B cell (primary cell): Measurements from ENCODE around the gene UHMK1. TPM values are rescaled to one million over a fixed set of nuclear protein-coding genes. Genes with fewer than 3 reads are reported as not detected.

Experiments used
- ATAC-seq: fragments of 200-7000 bp; cut with Tn5 transposase; one replicate; pipeline ENCODE4 v1.10.0; 2021; ENCODE audit warnings: low read depth, mild to moderate bottlenecking, moderate number of reproducible peaks, moderate library complexity
- CTCF ChIA-PET: fragments of 350-600 bp; sonication (Branson Sonifier 250); formaldehyde crosslinking; loops from one replicate; lab custom pipeline; 2021; ENCODE audit warnings: antibody characterized with exemption, inconsistent platforms; lab: Charles Lee
- POLR2A ChIA-PET: fragments of 350-600 bp; sonication (Branson Sonifier 250); formaldehyde crosslinking; loops from one replicate; lab custom pipeline; 2021; ENCODE audit warnings: antibody characterized with exemption; lab: Charles Lee
- DNase-seq: peaks from one replicate; pipeline ENCODE4 v3.0.0; 2013
- H2AFZ ChIP-seq: 2 replicates; pipeline ENCODE4 v1.6.1; 2012; ENCODE audit warnings: mild to moderate bottlenecking, low read depth, low read length; ENCODE audit not compliant: insufficient read depth, poor library complexity, severe bottlenecking
- H3K27ac ChIP-seq, 2 donors: 1 replicate in 1 of 2; 2 replicates in 1 of 2; pipeline ENCODE4 v1.5.1; 2012 to 2013; ENCODE audit warnings: low read length in 2 of 2, mild to moderate bottlenecking in 2 of 2, moderate library complexity in 1 of 2
- H3K27me3 ChIP-seq, 4 experiments: fragments of 200-600 bp in 1 of 4; sonication (generic) in 1 of 4; replicated peaks in 1 of 4; 1 replicate in 2 of 4; 2 replicates in 2 of 4; pipeline versions ENCODE4 v1.6.1 to v1.7.0; 2013 to 2016; ENCODE audit warnings: low read length in 3 of 4, mild to moderate bottlenecking in 2 of 4, mixed read lengths in 1 of 4, moderate library complexity in 1 of 4; ENCODE audit not compliant: insufficient read depth in 4 of 4, control insufficient read depth in 3 of 4; ENCODE audit errors: control extremely low read depth in 1 of 4
- H3K36me3 ChIP-seq, 2 experiments: replicated peaks in 1 of 2; 1 replicate in 1 of 2; 2 replicates in 1 of 2; pipeline versions ENCODE4 v1.6.1 to v1.7.1; 2013; ENCODE audit warnings: low read length in 1 of 2; ENCODE audit not compliant: insufficient read depth in 2 of 2, control insufficient read depth in 1 of 2; ENCODE audit errors: control extremely low read depth in 1 of 2, extremely low read depth in 1 of 2
- H3K4me1 ChIP-seq, 2 donors: fragments of 200-600 bp in 1 of 2; sonication (generic) in 1 of 2; 1 replicate in 1 of 2; 2 replicates in 1 of 2; pipeline versions ENCODE4 v1.5.1 to v1.6.1; 2013 to 2017; ENCODE audit warnings: low read length in 2 of 2; ENCODE audit not compliant: control insufficient read depth in 2 of 2, insufficient read depth in 2 of 2
- H3K4me2 ChIP-seq: replicated peaks from 2 replicates; pipeline ENCODE3; 2012; ENCODE audit warnings: mild to moderate bottlenecking, low read depth, low read length; ENCODE audit not compliant: poor library complexity, severe bottlenecking
- H3K4me3 ChIP-seq, 5 experiments: fragments of 200-600 bp in 1 of 5; sonication (generic) in 1 of 5; 1 replicate in 3 of 5; 2 replicates in 2 of 5; pipeline versions ENCODE4 v1.5.1 to v1.7.0; 2011 to 2016; ENCODE audit warnings: low read length in 4 of 5, mild to moderate bottlenecking in 4 of 5, low read depth in 2 of 5, control low read depth in 1 of 5, moderate library complexity in 1 of 5; ENCODE audit not compliant: insufficient read depth in 1 of 5; ENCODE audit errors: control extremely low read depth in 1 of 5, extremely low read depth in 1 of 5
- H3K79me2 ChIP-seq: fragments of 200-600 bp; sonication (generic); one replicate; pipeline ENCODE4 v1.6.0; 2016; ENCODE audit warnings: low read length; ENCODE audit not compliant: control insufficient read depth, insufficient read depth
- H3K9ac ChIP-seq: fragments of 200-600 bp; sonication (generic); 2 replicates; pipeline ENCODE4 v1.6.1; 2017; ENCODE audit warnings: mild to moderate bottlenecking, low read length, moderate library complexity
- H3K9me3 ChIP-seq, 3 donors: one replicate each; pipeline versions ENCODE4 v1.6.1 to v1.7.1; 2013; ENCODE audit warnings: low read length in 2 of 3; ENCODE audit not compliant: control insufficient read depth in 2 of 3, insufficient read depth in 1 of 3; ENCODE audit errors: control extremely low read depth in 1 of 3
- H4K20me1 ChIP-seq: 2 replicates; pipeline ENCODE4 v1.6.0; 2012; ENCODE audit warnings: mild to moderate bottlenecking, low read length; ENCODE audit not compliant: insufficient read depth, control insufficient read depth, poor library complexity, severe bottlenecking
- H3K27ac Mint-ChIP-seq: one replicate; pipeline ENCODE4 v1.8.0; 2021; ENCODE audit warnings: mixed read lengths
- H3K27me3 Mint-ChIP-seq: one replicate; pipeline ENCODE4 v1.8.0; 2021; ENCODE audit warnings: mixed read lengths
- H3K4me1 Mint-ChIP-seq: one replicate; pipeline ENCODE4 v1.8.0; 2021; ENCODE audit warnings: mixed read lengths
- H3K4me3 Mint-ChIP-seq: one replicate; pipeline ENCODE4 v1.8.0; 2021; ENCODE audit warnings: mixed read lengths
- H3K9me3 Mint-ChIP-seq: one replicate; pipeline ENCODE4 v1.8.0; 2022; ENCODE audit warnings: mixed read lengths; ENCODE audit not compliant: insufficient read depth
- CTCF ChIP-seq: fragments of 200-600 bp; IDR thresholded peaks from one replicate; pipeline ENCODE4 v1.8.0; 2022; ENCODE audit warnings: antibody characterized with exemption, mild to moderate bottlenecking
- EZH2 ChIP-seq: IDR thresholded peaks from 2 replicates; pipeline ENCODE4 v1.6.1; 2012; ENCODE audit warnings: borderline replicate concordance, low read depth, mild to moderate bottlenecking, moderate library complexity, low read length; ENCODE audit not compliant: insufficient read depth, poor library complexity, severe bottlenecking
- WGBS: methylation state at CpG from one replicate; pipeline ENCODE4 v1.1.5; 2013; ENCODE audit warnings: missing lambda C conversion rate; ENCODE audit not compliant: insufficient coverage; 5-methylcytosine and 5-hydroxymethylcytosine counted together
- intact Hi-C: fragments of 100-400 bp; cut with micrococcal nuclease; formaldehyde crosslinking; loops from one replicate; pipeline ENCODE4 v1.10.0; 2022
- polyA plus RNA-seq: library from polyadenylated mRNA; depleted of rRNA; stranded (reverse); fragments of >200 nt; gene quantifications from 2 replicates; pipeline ENCODE4 v1.2.3, GENCODE V29; 2012
- total RNA-seq, 2 donors: library from RNA; stranded (reverse); fragments of 120-200 nt in 1 of 2; gene quantifications; 1 replicate in 1 of 2; 2 replicates in 1 of 2; pipeline versions ENCODE4 v1.2.3 to v1.2.4, GENCODE V29; 2013 to 2022

The UHMK1 gene
- total and polyA plus RNA-seq, 2 donors (not counting 1 experiment from before 2014, with no cell fraction given), result 8.4 to 69.2 TPM

GRCh38 chr1:162500805-162501204, 3.2 kb downstream of the UHMK1 start:
- no peak overlapping the region for H3K4me2 ChIP-seq
- H3K4me1 ChIP-seq, result peaks cover 15 to 16% of the 10 kb centered on the region in 2 donors
- H3K27me3 Mint-ChIP-seq, result no peaks in the 10 kb centered on the region
- H3K4me3 Mint-ChIP-seq, result no peak overlapping the region
- peaks cover 60% of the 10 kb centered on the region for H3K79me2 ChIP-seq
- H3K4me3 ChIP-seq, result no peak overlapping the region
- H3K27ac Mint-ChIP-seq, result no peak overlapping the region
- H3K36me3 ChIP-seq, result peaks cover 11 to 51% of the 10 kb centered on the region in 2 experiments
- no peak overlapping the region for H3K27ac ChIP-seq
- no peak overlapping the region for H2AFZ ChIP-seq
- peaks cover 39% of the 10 kb centered on the region for H3K4me1 Mint-ChIP-seq
- WGBS, result 94% methylated on average over 2 of the region's 2 CpGs
- POLR2A ChIA-PET, result no interaction called here
- H3K9me3 Mint-ChIP-seq, result no peaks in the 10 kb centered on the region
- ATAC-seq, result no peak
- intact Hi-C loops, result no loop called here
- peaks cover 15% of the 10 kb centered on the region for H4K20me1 ChIP-seq
- H3K9ac ChIP-seq, result no peak overlapping the region
- DNase-seq, result no peak
- no peaks in the 10 kb centered on the region for H3K9me3 ChIP-seq
- CTCF ChIA-PET, result no interaction called here
- H3K27me3 ChIP-seq, result no peaks in the 10 kb centered on the region
- no peak for TF ChIP-seq EZH2
- no peak for TF ChIP-seq CTCF

- Histone ChIP-seq H3K27ac (no peak overlapping the region), H3K4me2 (no peak overlapping the region), H3K9ac (no peak overlapping the region), H4K20me1 (peaks cover 23% of the 10 kb centered on the region), H3K4me1 (peaks cover 12 to 13% of the 10 kb centered on the region in 2 donors), H3K27me3 (no peaks in the 10 kb centered on the region), H3K4me3 (no peak overlapping the region), H3K79me2 (peaks cover 63% of the 10 kb centered on the region), H3K36me3 (peaks cover 14 to 58% of the 10 kb centered on the region in 2 experiments), H3K9me3 (no peaks in the 10 kb centered on the region), H2AFZ (no peak overlapping the region)
- ChIA-PET POLR2A (no interaction called here), CTCF (no interaction called here)
- peaks cover 34% of the 10 kb centered on the region for H3K4me1 Mint-ChIP-seq
- TF ChIP-seq EZH2 (no peak), CTCF (no peak)
- intact Hi-C loops, result no loop called here
- H3K27me3 Mint-ChIP-seq, result no peaks in the 10 kb centered on the region
- no peak for DNase-seq
- H3K27ac Mint-ChIP-seq, result no peak overlapping the region
- H3K4me3 Mint-ChIP-seq, result no peak overlapping the region
- no peak for ATAC-seq
- H3K9me3 Mint-ChIP-seq, result no peaks in the 10 kb centered on the region
Observed at GRCh38 chr1:162502077-162502476, 4.5 kb downstream of the UHMK1 start.
